Measurements from ENCODE around the gene SZT2.

Gene SZT2

DNA sequence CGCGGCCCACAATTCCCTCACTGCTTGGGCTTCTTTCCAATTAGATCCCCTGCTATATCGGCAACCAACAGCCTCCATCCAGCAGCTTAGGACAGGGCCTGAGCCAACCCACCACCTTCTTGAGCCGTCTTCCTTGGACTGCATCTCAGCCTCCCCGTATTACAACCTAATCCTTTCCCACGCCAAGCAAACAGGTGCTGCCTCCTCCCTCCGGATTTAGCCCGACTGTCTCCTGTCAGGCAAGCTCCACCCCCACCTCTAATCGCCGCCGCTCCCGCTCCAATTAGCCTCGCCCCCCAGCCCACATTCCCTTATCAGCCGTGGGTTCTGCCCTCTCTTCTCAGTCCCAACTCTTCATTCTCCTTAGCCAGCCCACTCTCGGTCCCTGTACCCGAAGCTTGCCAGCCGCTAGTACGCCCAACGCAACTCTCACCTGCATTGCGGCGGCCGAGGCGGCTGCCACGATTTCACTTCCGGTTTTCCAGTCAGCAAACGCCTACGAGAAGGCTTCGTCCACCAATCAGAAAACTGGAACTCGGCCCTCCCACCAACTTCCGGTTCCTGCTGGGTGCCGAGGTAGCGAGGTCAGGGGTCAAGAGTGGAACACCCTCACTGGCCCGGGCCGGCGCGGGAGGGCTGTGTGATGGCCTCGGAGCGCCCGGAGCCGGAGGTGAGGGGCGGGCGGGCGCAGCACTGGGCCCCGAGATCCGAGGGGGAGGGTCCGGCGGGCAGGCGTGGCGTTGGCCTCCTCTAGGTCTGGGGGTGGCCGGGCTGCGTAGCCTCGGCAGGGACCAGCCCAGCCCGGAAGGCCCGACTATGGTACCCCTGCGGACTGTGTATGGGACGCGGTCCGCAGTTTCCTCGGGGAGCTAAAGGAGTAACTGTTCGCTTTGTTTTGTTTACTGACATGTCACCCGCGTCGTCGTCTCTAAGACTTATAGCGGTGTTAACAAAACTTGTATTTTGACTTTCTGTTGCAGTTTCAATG lies at the start of gene SZT2, which contains the start of gene MED8:
TSS of gene SZT2 (plus strand) at position 574 of the 988 bp plus-strand sequence. CDS start at position 644, 70 bp downstream.
TSS of gene MED8 (minus strand) at position 475 of the 988 bp plus-strand sequence. CDS start at position 439, 36 bp downstream.
- DNase-seq (ENCODE audit: low read depth) = peak; percentile 85

- no peak for DNase-seq (ENCODE audit: low read depth)
These were observed 49.1 kb upstream of the SZT2 start for GRCh38 chr1:43340559-43340958.

DNA sequence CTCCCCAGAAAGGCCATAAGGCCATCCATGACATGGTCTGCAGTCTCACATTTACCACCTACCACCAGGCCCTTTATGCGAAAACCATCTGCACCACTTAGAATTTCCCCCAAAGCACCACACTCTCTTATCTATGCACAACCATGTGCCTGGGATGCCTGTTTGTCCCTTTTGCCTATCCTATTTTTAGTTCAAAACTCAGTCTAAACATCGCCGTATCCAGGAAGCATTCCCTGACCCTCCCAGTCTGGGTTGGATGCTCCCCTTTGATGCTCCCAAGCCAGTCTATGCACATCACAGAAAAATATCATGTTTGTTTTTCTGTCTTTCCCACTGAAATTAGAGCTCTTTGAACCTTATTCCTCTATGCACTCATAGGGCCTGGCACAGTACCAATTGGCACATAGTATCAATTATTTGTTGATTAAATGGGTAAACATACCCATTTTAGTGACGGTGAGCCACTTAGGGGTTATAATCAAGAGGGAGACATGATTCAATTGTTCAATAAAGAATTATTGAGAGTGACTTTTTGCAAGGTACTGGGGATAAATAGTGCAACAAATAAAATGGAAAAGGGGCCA lies 45.3 kb upstream of the SZT2 start:
- DNase-seq (ENCODE audit: low read depth) = no peak

- DNase-seq (ENCODE audit: low read depth) = no peak
These were observed 44.6 kb upstream of the SZT2 start for GRCh38 chr1:43345120-43345519.

DNA sequence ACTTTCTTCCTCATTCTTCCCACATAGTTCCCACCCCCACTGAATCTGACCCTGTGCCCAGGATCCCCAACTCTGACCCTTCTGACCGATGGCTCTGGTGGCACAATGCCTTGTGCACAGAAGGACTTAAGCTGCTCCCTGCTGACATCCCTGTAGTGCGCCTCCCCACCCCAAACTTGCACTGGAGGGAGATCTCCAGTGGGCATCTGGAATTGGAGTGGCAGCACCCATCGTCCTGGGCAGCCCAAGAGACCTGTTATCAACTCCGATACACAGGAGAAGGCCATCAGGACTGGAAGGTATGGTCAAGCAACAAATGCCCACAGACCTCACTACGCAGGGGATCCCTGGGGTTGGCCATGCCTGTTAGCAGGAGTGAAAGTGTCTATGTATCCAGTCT lies 43.1 kb upstream of the SZT2 start:
- no peak for DNase-seq (ENCODE audit: low read depth)

DNA sequence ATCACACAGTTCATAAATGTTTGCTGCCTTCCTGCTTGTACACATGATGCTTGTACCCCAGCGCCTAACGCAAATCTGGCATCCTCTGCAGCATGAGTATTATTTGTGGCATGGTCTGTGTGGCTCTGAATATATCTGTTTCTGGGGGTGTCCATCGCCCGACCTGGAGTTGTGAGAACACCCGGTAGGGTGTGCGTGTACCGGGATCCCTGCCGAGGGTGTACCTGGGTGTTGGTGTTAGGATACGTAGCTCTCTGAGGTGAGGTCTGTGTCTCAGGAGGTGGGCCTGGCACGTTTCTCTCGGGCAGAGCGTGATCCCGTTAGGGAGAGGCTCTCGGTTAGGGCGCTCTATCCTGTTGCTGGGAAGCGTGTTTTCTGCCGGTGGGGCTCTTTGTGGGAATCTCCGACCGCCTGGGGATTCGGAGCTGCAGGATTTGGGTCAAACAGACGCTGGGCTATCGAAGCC lies 41.3 kb upstream of the SZT2 start:
- no peak for DNase-seq (ENCODE audit: low read depth)

GRCh38 chr1:43348809-43349593 lies 40.7 kb upstream of the SZT2 start:
- no peak for DNase-seq (ENCODE audit: low read depth)

DNA sequence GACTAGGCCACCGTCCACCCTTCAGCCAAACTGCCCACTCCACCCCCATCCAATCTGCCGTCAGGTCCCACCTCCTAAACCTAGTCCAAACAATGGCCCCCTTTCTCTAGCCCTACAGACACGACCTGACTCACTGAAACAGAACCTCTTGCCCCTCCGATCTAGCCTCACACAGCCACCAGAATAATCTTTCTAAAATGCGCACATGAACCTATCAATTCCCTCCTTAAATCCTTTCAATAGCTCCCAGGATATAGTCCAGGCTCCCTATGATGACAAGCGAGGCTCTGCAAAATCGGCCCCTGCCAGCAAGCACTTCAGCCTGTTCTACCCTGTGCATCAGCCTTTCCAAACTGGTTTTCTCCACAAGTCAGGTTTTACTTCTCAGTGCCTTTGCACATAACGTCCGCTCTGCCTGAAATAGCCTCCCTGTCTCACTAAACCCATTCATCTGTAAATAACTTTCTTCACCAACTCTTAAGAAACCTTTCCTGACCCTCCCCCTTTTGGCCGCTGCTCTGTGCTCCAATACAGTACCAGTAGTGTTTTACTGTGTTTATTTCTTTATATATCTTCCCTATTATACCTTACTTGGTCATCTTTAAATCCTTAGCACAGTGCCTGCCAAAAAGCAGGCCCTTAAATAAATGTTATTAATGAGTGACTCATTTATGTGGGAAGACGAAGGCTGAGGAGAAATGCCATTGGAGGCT lies 39.9 kb upstream of the SZT2 start:
- DNase-seq (ENCODE audit: low read depth) = no peak

- no peak for DNase-seq (ENCODE audit: low read depth)
These were observed 38.7 kb upstream of the SZT2 start for GRCh38 chr1:43350976-43351375.

GRCh38 chr1:43351421-43352350 lies 38.0 kb upstream of the SZT2 start:
- DNase-seq (ENCODE audit: low read depth) = no peak

DNA sequence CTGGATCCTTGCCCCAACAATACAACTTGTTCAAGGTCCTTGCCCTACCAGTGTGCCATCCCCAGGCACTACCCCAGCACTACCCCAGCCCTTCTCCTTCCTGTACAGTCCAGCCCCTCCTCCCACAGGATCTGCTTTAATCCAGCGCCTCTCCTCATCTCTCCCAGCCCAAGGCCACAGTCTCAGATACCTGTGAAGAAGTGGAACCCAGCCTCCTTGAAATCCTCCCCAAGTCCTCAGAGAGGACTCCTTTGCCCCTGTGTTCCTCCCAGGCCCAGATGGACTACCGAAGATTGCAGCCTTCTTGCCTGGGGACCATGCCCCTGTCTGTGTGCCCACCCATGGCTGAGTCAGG lies 37.4 kb upstream of the SZT2 start:
- no peak for DNase-seq (ENCODE audit: low read depth)

DNA sequence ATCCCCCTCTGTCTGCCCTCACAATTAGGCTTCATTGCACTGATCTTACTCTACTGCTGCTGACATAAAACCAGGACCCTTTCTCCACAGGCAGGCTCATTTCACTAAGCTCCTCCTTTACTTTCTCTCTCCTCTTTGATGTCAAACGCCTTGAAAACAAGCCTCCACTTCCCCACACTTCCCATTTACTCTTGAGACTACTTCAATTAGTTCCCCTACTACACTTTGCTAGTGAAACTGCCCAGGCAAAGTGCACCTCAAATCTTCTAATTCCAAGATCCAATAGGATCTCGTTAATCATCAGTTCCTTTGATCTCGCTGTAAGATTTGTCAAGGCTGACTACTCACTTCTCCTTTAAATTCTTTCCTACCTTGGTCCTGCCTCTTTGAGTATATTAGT lies 36.8 kb upstream of the SZT2 start:
- DNase-seq (ENCODE audit: low read depth) = no peak

GRCh38 chr1:43354471-43354870 lies 35.2 kb upstream of the SZT2 start:
- no peak for DNase-seq (ENCODE audit: low read depth)

- no peak for DNase-seq (ENCODE audit: low read depth)
These were observed 34.8 kb upstream of the SZT2 start for GRCh38 chr1:43354936-43355335.

- DNase-seq (ENCODE audit: low read depth) = no peak
These were observed 32.4 kb upstream of the SZT2 start for GRCh38 chr1:43357251-43357650.

- no peak for DNase-seq (ENCODE audit: low read depth)
These were observed 31.5 kb upstream of the SZT2 start for GRCh38 chr1:43358121-43358745.

GRCh38 chr1:43358746-43359693 lies 30.7 kb upstream of the SZT2 start, which contains the start of gene CDC20:
CDC20 (plus strand) TSS chr1:43358981; CDS start chr1:43359216, 235 bp downstream.
- peak; percentile 98 for DNase-seq (ENCODE audit: low read depth)

- no peak for DNase-seq (ENCODE audit: low read depth)
These were observed 30.0 kb upstream of the SZT2 start for GRCh38 chr1:43359696-43360095.

DNA sequence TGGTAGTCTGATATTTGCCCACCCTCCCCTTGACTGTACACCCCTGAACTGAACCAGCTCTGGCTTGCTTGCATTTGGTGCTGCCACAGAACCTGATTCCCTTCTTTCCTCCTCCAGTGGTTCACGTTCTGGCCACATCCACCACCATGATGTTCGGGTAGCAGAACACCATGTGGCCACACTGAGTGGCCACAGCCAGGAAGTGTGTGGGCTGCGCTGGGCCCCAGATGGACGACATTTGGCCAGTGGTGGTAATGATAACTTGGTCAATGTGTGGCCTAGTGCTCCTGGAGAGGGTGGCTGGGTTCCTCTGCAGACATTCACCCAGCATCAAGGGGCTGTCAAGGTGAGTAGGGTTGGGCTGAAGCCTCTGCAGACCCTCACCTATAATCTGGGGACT lies 29.1 kb upstream of the SZT2 start:
- DNase-seq (ENCODE audit: low read depth) = no peak

All from stimulated activated CD8-positive, alpha-beta memory T cell treated with anti-CD3 and anti-CD28 coated beads, Interleukin-7, amount 100 ng/mL, for 24 hours (primary cell).